Measurements from ENCODE around the gene CNTNAP4.

Gene CNTNAP4

GRCh38 chr16:76490036-76490639 lies 212.9 kb downstream of the CNTNAP4 start:
- TF ChIP-seq CTCF (IDR thresholded peaks at IDR 0.05; ENCODE audit: borderline replicate concordance, insufficient read depth, low read depth, low read length): no peak
- H3K4me3 ChIP-seq (ENCODE audit: low read depth, low read length): no peak overlapping the region

- no peak for TF ChIP-seq CTCF (IDR thresholded peaks at IDR 0.05; ENCODE audit: borderline replicate concordance, insufficient read depth, low read depth, low read length)
- no peak overlapping the region for H3K4me3 ChIP-seq (ENCODE audit: low read depth, low read length)
These were observed 222.8 kb downstream of the CNTNAP4 start for GRCh38 chr16:76500006-76500405.

GRCh38 chr16:76502063-76502462 lies 224.9 kb downstream of the CNTNAP4 start:
- no peak for TF ChIP-seq CTCF (IDR thresholded peaks at IDR 0.05; ENCODE audit: borderline replicate concordance, insufficient read depth, low read depth, low read length)
- H3K4me3 ChIP-seq (ENCODE audit: low read depth, low read length): no peak overlapping the region

GRCh38 chr16:76502555-76502954 lies 225.4 kb downstream of the CNTNAP4 start:
- TF ChIP-seq CTCF (IDR thresholded peaks at IDR 0.05; ENCODE audit: borderline replicate concordance, insufficient read depth, low read depth, low read length): no peak
- H3K4me3 ChIP-seq (ENCODE audit: low read depth, low read length): no peak overlapping the region

GRCh38 chr16:76503091-76503490 lies 225.9 kb downstream of the CNTNAP4 start:
- no peak overlapping the region for H3K4me3 ChIP-seq (ENCODE audit: low read depth, low read length)
- no peak for TF ChIP-seq CTCF (IDR thresholded peaks at IDR 0.05; ENCODE audit: borderline replicate concordance, insufficient read depth, low read depth, low read length)

GRCh38 chr16:76511203-76511602 lies 234.0 kb downstream of the CNTNAP4 start:
- TF ChIP-seq CTCF (IDR thresholded peaks at IDR 0.05; ENCODE audit: borderline replicate concordance, insufficient read depth, low read depth, low read length): no peak
- H3K4me3 ChIP-seq (ENCODE audit: low read depth, low read length): no peak overlapping the region

- no peak overlapping the region for H3K4me3 ChIP-seq (ENCODE audit: low read depth, low read length)
- TF ChIP-seq CTCF (IDR thresholded peaks at IDR 0.05; ENCODE audit: borderline replicate concordance, insufficient read depth, low read depth, low read length): no peak
These were observed 241.6 kb downstream of the CNTNAP4 start for GRCh38 chr16:76518781-76519180.

Data from GM12875 (cell line).